Endothelial cell of umbilical vein (primary cell): ENCODE data around the gene PPP6R1. TPM values are rescaled to one million over a fixed set of nuclear protein-coding genes. Genes with fewer than 3 reads are reported as not detected.

Experiments
- BruUV-seq: library from RNA; stranded (reverse); fragments of 400-500 nt; replicated peaks from 2 replicates; lab custom pipeline; 2021; lab: Mats Ljungman, UMichigan
- CTCF ChIA-PET: fragments of 300-600, 350-600 bp; sonication (Branson Sonifier 250); formaldehyde crosslinking; loops from one replicate; lab custom pipeline; 2021; ENCODE audit warnings: antibody characterized with exemption, inconsistent platforms; lab: Charles Lee
- POLR2A ChIA-PET: fragments of 300-600, 350-600 bp; sonication (Branson Sonifier 250); formaldehyde crosslinking; loops from one replicate; lab custom pipeline; 2021; ENCODE audit warnings: antibody characterized with exemption, inconsistent platforms; lab: Charles Lee
- DNase-seq: peaks from one replicate; pipeline ENCODE4 v3.0.0-alpha.2; 2011; ENCODE audit warnings: low read depth, low spot score
- FAIRE-seq: peaks from 2 replicates; lab custom pipeline; 2011; peaks lifted over from hg19 to GRCh38; lab: Jason Lieb, UNC
- H2AFZ ChIP-seq: 2 replicates; pipeline ENCODE4 v1.6.0; 2012; ENCODE audit warnings: low read depth, low read length, control low read depth, inconsistent platforms
- H3K27ac ChIP-seq: 2 replicates; pipeline ENCODE4 v1.5.1; 2011; ENCODE audit warnings: low read depth, mild to moderate bottlenecking, control low read depth, low read length, moderate library complexity; ENCODE audit not compliant: insufficient read depth
- H3K27me3 ChIP-seq, 2 experiments: 2 replicates each; pipeline versions ENCODE4 v1.6.0 to v1.6.1; 2011; ENCODE audit warnings: low read length in 2 of 2, mixed read lengths in 1 of 2; ENCODE audit not compliant: control insufficient read depth in 2 of 2, insufficient read depth in 2 of 2
- H3K36me3 ChIP-seq, 2 experiments: 2 replicates in 1 of 2; 3 replicates in 1 of 2; pipeline ENCODE4 v1.5.1; 2011; ENCODE audit warnings: low read length in 2 of 2, mild to moderate bottlenecking in 1 of 2, moderate library complexity in 1 of 2; ENCODE audit not compliant: control insufficient read depth in 2 of 2, insufficient read depth in 2 of 2; ENCODE audit errors: extremely low read depth in 1 of 2
- H3K4me1 ChIP-seq: 3 replicates; pipeline ENCODE4 v1.5.1; 2011; ENCODE audit warnings: mild to moderate bottlenecking, low read length; ENCODE audit not compliant: control insufficient read depth, insufficient read depth; ENCODE audit errors: extremely low read depth
- H3K4me2 ChIP-seq: 2 replicates; pipeline ENCODE4 v1.6.1; 2011; ENCODE audit warnings: low read length, control low read depth, mixed read lengths; ENCODE audit not compliant: insufficient read depth
- H3K4me3 ChIP-seq, 3 experiments: fragments of 200-600 bp in 1 of 3; sonication (generic), shearing (Covaris generic) in 1 of 3; replicated peaks in 1 of 3; 2 replicates each; pipeline ENCODE4 v1.5.1; 2011 to 2016; ENCODE audit warnings: control low read depth in 3 of 3, low read length in 3 of 3, mild to moderate bottlenecking in 2 of 3, inconsistent platforms in 1 of 3, low read depth in 1 of 3, moderate library complexity in 1 of 3; ENCODE audit not compliant: insufficient read depth in 1 of 3
- H3K79me2 ChIP-seq: 2 replicates; pipeline ENCODE4 v1.6.0; 2012; ENCODE audit warnings: low read length, inconsistent platforms; ENCODE audit not compliant: control insufficient read depth, insufficient read depth
- H3K9ac ChIP-seq: replicated peaks from 2 replicates; pipeline ENCODE3; 2011; ENCODE audit warnings: low read length, control low read depth; ENCODE audit not compliant: insufficient read depth; ENCODE audit errors: extremely low read depth
- H3K9me1 ChIP-seq: replicated peaks from 3 replicates; pipeline ENCODE4 v1.6.0; 2011; ENCODE audit warnings: mild to moderate bottlenecking, low read length; ENCODE audit not compliant: control insufficient read depth, insufficient read depth; ENCODE audit errors: extremely low read depth
- H3K9me3 ChIP-seq: replicated peaks from 2 replicates; pipeline ENCODE4 v1.5.1; 2012; ENCODE audit warnings: low read length, inconsistent platforms; ENCODE audit not compliant: control insufficient read depth, insufficient read depth
- H4K20me1 ChIP-seq: replicated peaks from 2 replicates; pipeline ENCODE3; 2011; ENCODE audit warnings: mild to moderate bottlenecking, low read length; ENCODE audit not compliant: control insufficient read depth, insufficient read depth; ENCODE audit errors: extremely low read depth
- CTCF ChIP-seq, 2 donors: IDR thresholded peaks; 1 replicate in 1 of 2; 2 replicates in 1 of 2; pipeline ENCODE4 v1.5.1; 2011; ENCODE audit warnings: low read length in 2 of 2, mild to moderate bottlenecking in 2 of 2, moderate library complexity in 2 of 2, control low read depth in 1 of 2, inconsistent platforms in 1 of 2, low read depth in 1 of 2; ENCODE audit not compliant: insufficient read depth in 1 of 2; ENCODE audit errors: extremely low read depth in 1 of 2
- EZH2 ChIP-seq: IDR thresholded peaks from 2 replicates; pipeline ENCODE4 v1.6.1; 2012; ENCODE audit warnings: borderline replicate concordance, low read depth, mild to moderate bottlenecking, moderate library complexity, low read length, inconsistent platforms; ENCODE audit not compliant: severe bottlenecking
- FOS ChIP-seq: IDR thresholded peaks from 2 replicates; pipeline ENCODE4 v1.6.1; 2011; ENCODE audit warnings: mild to moderate bottlenecking, low read length, moderate library complexity, borderline replicate concordance; ENCODE audit not compliant: insufficient read depth
- GATA2 ChIP-seq: IDR thresholded peaks from 2 replicates; pipeline ENCODE4 v1.7.0; 2011; ENCODE audit warnings: low read depth, mild to moderate bottlenecking, moderate library complexity, mixed read lengths, low read length; ENCODE audit not compliant: insufficient read length, insufficient read depth
- JUN ChIP-seq: IDR thresholded peaks from 2 replicates; pipeline ENCODE4 v1.6.1; 2011; ENCODE audit warnings: borderline replicate concordance, low read depth; ENCODE audit not compliant: insufficient read length, insufficient read depth
- MAX ChIP-seq: IDR thresholded peaks from 2 replicates; pipeline ENCODE4 v1.6.1; 2011; ENCODE audit not compliant: insufficient read depth, insufficient read length
- MYC ChIP-seq: IDR thresholded peaks from one replicate; pipeline ENCODE4 v1.6.1; 2011; ENCODE audit warnings: mild to moderate bottlenecking, low read depth, low read length
- POLR2A ChIP-seq: IDR thresholded peaks from 2 replicates; pipeline ENCODE4 v1.6.1; 2012; ENCODE audit warnings: low read depth, mild to moderate bottlenecking, control low read depth, low read length
- POLR2AphosphoS5 ChIP-seq: IDR thresholded peaks from 2 replicates; pipeline ENCODE4 v1.6.1; 2012; ENCODE audit warnings: low read depth, mild to moderate bottlenecking, control low read depth, low read length, moderate library complexity; ENCODE audit not compliant: insufficient read depth
- dilution Hi-C: fragments of 300-500 bp; cut with MboI; formaldehyde crosslinking; loops from one replicate; pipeline ENCODE4 v1.15.0; 2019; ENCODE audit warnings: low sequenced_read_pairs; ENCODE audit not compliant: extremely low pct_ligation_motif_present
- intact Hi-C: fragments of 100-400 bp; cut with micrococcal nuclease; formaldehyde crosslinking; loops from one replicate; pipeline ENCODE4 v1.10.0; 2022
- polyA plus RNA-seq, 4 experiments: library from polyadenylated mRNA; depleted of rRNA in 3 of 4; stranded (reverse) in 3 of 4; unstranded in 1 of 4; fragments of >200 nt; gene quantifications; 2 replicates each; pipeline versions ENCODE4 v1.2.1 to v1.2.3, GENCODE V29; 2011 to 2012; ENCODE audit warnings: missing spikeins in 1 of 4
- total RNA-seq: library from RNA; stranded (reverse); gene quantifications from 2 replicates; pipeline ENCODE4 v1.2.3, GENCODE V29; 2021

Gene PPP6R1
- total and polyA plus RNA-seq, 2 donors (not counting 3 experiments of a cell fraction or from before 2014, with no cell fraction given): 35.7 to 71.8 TPM

- CTCF ChIA-PET: no interaction called here
- Histone ChIP-seq H3K79me2 (no peaks in the 10 kb centered on the region), H2AFZ (no peak overlapping the region), H4K20me1 (no peaks in the 10 kb centered on the region), H3K4me2 (no peak overlapping the region), H3K4me3 (no peak overlapping the region), H3K9me3 (no peaks in the 10 kb centered on the region), H3K27me3 (no peaks in the 10 kb centered on the region), H3K9me1 (no peaks in the 10 kb centered on the region), H3K27ac (no peak overlapping the region), H3K36me3 (no peaks in the 10 kb centered on the region), H3K9ac (no peak overlapping the region), H3K4me1 (peaks cover 23% of the 10 kb centered on the region)
- intact Hi-C loops: no loop called here
- FAIRE-seq (peak; percentile 62), DNase-seq (peak; percentile 26)
- peak; percentile 58 for TF ChIP-seq GATA2
- TF ChIP-seq MYC: no peak
- peak; percentile 17 to 32 for TF ChIP-seq CTCF (IDR thresholded peaks at IDR 0.05; ENCODE audit: extremely low read depth in 1 of 2, insufficient read depth in 1 of 2, low read depth in 1 of 2, low read length in 2 of 2)
- TF ChIP-seq FOS: no peak
- no peak for TF ChIP-seq MAX
- no peak for TF ChIP-seq EZH2
- TF ChIP-seq POLR2A: no peak
- no peak for TF ChIP-seq POLR2AphosphoS5
- TF ChIP-seq JUN: no peak
- dilution Hi-C loops: no loop called here
- BruUV-seq: no TSS peak
- POLR2A ChIA-PET: no interaction called here
These were observed 46.4 kb downstream of the PPP6R1 start for GRCh38 chr19:55212447-55212846.
